NCI-H128 (cell line): ENCODE results near the gene PTTG1IP2.
"Not testable (repeated sequence)": the region's sequence is repeated elsewhere in the genome, so short reads cannot be mapped to it uniquely, and the experiment has no call there.

Source experiments
- DNase-seq: peaks from one replicate; lab custom pipeline; 2025; ENCODE audit not compliant: unreplicated experiment; lab: John Stamatoyannopoulos, UW

PTTG1IP2 gene

GRCh38 chr7:90469554-90469953 lies at the start of gene PTTG1IP2:
PTTG1IP2 (plus strand) TSS chr7:90469639; CDS start chr7:90469787, 148 bp downstream.
- DNase-seq = no peak

- no peak for DNase-seq
These were observed 47.8 kb upstream of the PTTG1IP2 start for GRCh38 chr7:90421651-90422050.

- no peak for DNase-seq
These were observed 44.7 kb upstream of the PTTG1IP2 start for GRCh38 chr7:90424720-90425119.

- no peak for DNase-seq
These were observed 44.1 kb upstream of the PTTG1IP2 start for GRCh38 chr7:90425376-90425775.

GRCh38 chr7:90430614-90431460 lies 38.6 kb upstream of the PTTG1IP2 start:
- no peak for DNase-seq

GRCh38 chr7:90432752-90433151 lies 36.7 kb upstream of the PTTG1IP2 start:
- DNase-seq = no peak

GRCh38 chr7:90433221-90433620 lies 36.2 kb upstream of the PTTG1IP2 start:
- DNase-seq = no peak

- DNase-seq = no peak
These were observed 23.8 kb upstream of the PTTG1IP2 start for GRCh38 chr7:90445633-90446032.

- DNase-seq = no peak
These were observed 23.1 kb upstream of the PTTG1IP2 start for GRCh38 chr7:90446137-90446899.

GRCh38 chr7:90453259-90453891 lies 16.1 kb upstream of the PTTG1IP2 start:
- no peak for DNase-seq

- DNase-seq = no peak
These were observed 15.5 kb upstream of the PTTG1IP2 start for GRCh38 chr7:90453931-90454330.

- no peak for DNase-seq
These were observed 14.0 kb upstream of the PTTG1IP2 start for GRCh38 chr7:90455163-90456030.

- DNase-seq = no peak
These were observed 11.3 kb upstream of the PTTG1IP2 start for GRCh38 chr7:90458104-90458503.

GRCh38 chr7:90459888-90460287 lies 9.6 kb upstream of the PTTG1IP2 start:
- no peak for DNase-seq

- no peak for DNase-seq
These were observed 8.2 kb upstream of the PTTG1IP2 start for GRCh38 chr7:90461219-90461618.

- DNase-seq = not testable (repeated sequence)
These were observed 6.2 kb upstream of the PTTG1IP2 start for GRCh38 chr7:90463151-90463628.

- no peak for DNase-seq
These were observed 3.6 kb upstream of the PTTG1IP2 start for GRCh38 chr7:90465816-90466215.

- DNase-seq = no peak
These were observed 3.5 kb downstream of the PTTG1IP2 start for GRCh38 chr7:90472805-90473540.

- no peak for DNase-seq
These were observed 4.4 kb downstream of the PTTG1IP2 start for GRCh38 chr7:90473814-90474213.
